ENCODE measurements around the gene STXBP6. TPM values are rescaled to one million over a fixed set of nuclear protein-coding genes. Genes with fewer than 3 reads are reported as not detected.
A peak's percentile ranks its signal among the peaks of the same experiment; 100 is the strongest.

STXBP6 gene
- total and polyA plus RNA-seq, 10 of the 15 experiments (the other 5 are each of a cell fraction or from before 2014, with no cell fraction given): 1.2 to 47.3 (median 1.9) TPM

- TF ChIP-seq CTCF (IDR thresholded peaks at IDR 0.05 in 2 of 3, conservative IDR thresholded peaks at IDR 0.05 in 1 of 3; ENCODE audit: control insufficient read depth in 2 of 3, extremely low read depth in 1 of 3, insufficient read depth in 1 of 3, low read depth in 3 of 3, low read length in 3 of 3) (peak; percentile 51 to 80 (median 66)), WRNIP1 (IDR thresholded peaks at IDR 0.05; ENCODE audit: borderline replicate concordance, low read depth, low read length) (0 out of 2 replicates have a peak, but pooled peaks have one; percentile 60), SMC3 (IDR thresholded peaks at IDR 0.05; ENCODE audit: borderline replicate concordance, low read length) (peak; percentile 56), ZNF687 (IDR thresholded peaks at IDR 0.05) (0 out of 2 replicates have a peak, but pooled peaks have one; percentile 41), NR2F1 (conservative IDR thresholded peaks at IDR 0.05) (no peak), ZNF24 (IDR thresholded peaks at IDR 0.05) (0 out of 2 replicates have a peak, but pooled peaks have one; percentile 39), STAT3 (IDR thresholded peaks at IDR 0.05; ENCODE audit: low read depth, low read length) (0 out of 2 replicates have a peak, but pooled peaks have one; percentile 57), NFXL1 (IDR thresholded peaks at IDR 0.05; ENCODE audit: borderline replicate concordance) (peak; percentile 90), SUPT20H (IDR thresholded peaks at IDR 0.05; ENCODE audit: borderline replicate concordance, control insufficient read depth, low read depth, low read length) (no peak)
- TF ChIP-seq, protein P1, sequence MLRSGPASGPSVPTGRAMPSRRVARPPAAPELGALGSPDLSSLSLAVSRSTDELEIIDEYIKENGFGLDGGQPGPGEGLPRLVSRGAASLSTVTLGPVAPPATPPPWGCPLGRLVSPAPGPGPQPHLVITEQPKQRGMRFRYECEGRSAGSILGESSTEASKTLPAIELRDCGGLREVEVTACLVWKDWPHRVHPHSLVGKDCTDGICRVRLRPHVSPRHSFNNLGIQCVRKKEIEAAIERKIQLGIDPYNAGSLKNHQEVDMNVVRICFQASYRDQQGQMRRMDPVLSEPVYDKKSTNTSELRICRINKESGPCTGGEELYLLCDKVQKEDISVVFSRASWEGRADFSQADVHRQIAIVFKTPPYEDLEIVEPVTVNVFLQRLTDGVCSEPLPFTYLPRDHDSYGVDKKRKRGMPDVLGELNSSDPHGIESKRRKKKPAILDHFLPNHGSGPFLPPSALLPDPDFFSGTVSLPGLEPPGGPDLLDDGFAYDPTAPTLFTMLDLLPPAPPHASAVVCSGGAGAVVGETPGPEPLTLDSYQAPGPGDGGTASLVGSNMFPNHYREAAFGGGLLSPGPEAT (IDR thresholded peaks at IDR 0.05; ENCODE audit: low read depth): 0 out of 2 replicates have a peak, but pooled peaks have one; percentile 29
- TF ChIP-seq, protein P2, sequence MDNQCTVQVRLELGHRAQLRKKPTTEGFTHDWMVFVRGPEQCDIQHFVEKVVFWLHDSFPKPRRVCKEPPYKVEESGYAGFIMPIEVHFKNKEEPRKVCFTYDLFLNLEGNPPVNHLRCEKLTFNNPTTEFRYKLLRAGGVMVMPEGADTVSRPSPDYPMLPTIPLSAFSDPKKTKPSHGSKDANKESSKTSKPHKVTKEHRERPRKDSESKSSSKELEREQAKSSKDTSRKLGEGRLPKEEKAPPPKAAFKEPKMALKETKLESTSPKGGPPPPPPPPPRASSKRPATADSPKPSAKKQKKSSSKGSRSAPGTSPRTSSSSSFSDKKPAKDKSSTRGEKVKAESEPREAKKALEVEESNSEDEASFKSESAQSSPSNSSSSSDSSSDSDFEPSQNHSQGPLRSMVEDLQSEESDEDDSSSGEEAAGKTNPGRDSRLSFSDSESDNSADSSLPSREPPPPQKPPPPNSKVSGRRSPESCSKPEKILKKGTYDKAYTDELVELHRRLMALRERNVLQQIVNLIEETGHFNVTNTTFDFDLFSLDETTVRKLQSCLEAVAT (IDR thresholded peaks at IDR 0.05): peak; percentile 84
- TF ChIP-seq, protein P3, sequence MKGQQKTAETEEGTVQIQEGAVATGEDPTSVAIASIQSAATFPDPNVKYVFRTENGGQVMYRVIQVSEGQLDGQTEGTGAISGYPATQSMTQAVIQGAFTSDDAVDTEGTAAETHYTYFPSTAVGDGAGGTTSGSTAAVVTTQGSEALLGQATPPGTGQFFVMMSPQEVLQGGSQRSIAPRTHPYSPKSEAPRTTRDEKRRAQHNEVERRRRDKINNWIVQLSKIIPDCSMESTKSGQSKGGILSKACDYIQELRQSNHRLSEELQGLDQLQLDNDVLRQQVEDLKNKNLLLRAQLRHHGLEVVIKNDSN (IDR thresholded peaks at IDR 0.05; ENCODE audit: borderline replicate concordance, extremely low read length, insufficient read depth, low read depth, low read length): no peak
These were observed 17.7 kb downstream of the STXBP6 start (continued) for GRCh38 chr14:25032092-25032784.
